Measurements from ENCODE around the gene VPREB3.

The VPREB3 gene

GRCh38 chr22:23764899-23765881 lies 11.0 kb upstream of the VPREB3 start:
- TF ChIP-seq CSDC2 (CRISPR knock-in tag; IDR thresholded peaks at IDR 0.05), result no peak
- no peak for TF ChIP-seq ZNF8 (CRISPR knock-in tag; IDR thresholded peaks at IDR 0.05)
- TF ChIP-seq TSHZ2 (CRISPR knock-in tag; IDR thresholded peaks at IDR 0.05), result no peak
- TF ChIP-seq GLIS3 (CRISPR knock-in tag; IDR thresholded peaks at IDR 0.05), result no peak
- TF ChIP-seq BACH2 (CRISPR knock-in tag; IDR thresholded peaks at IDR 0.05; ENCODE audit: borderline replicate concordance), result no peak
- TF ChIP-seq PATZ1 (CRISPR knock-in tag; IDR thresholded peaks at IDR 0.05; ENCODE audit: borderline replicate concordance), result no peak
- TF ChIP-seq ZFP3 (CRISPR knock-in tag; IDR thresholded peaks at IDR 0.05), result no peak
- no peak for TF ChIP-seq OSR1 (CRISPR knock-in tag; IDR thresholded peaks at IDR 0.05)
- TF ChIP-seq ARNTL (CRISPR knock-in tag; IDR thresholded peaks at IDR 0.05; ENCODE audit: borderline replicate concordance, low read depth), result no peak
- TF ChIP-seq PPARA (CRISPR knock-in tag; IDR thresholded peaks at IDR 0.05; ENCODE audit: borderline replicate concordance), result no peak
- no peak for TF ChIP-seq ZFP30 (CRISPR knock-in tag; IDR thresholded peaks at IDR 0.05)
- TF ChIP-seq ESRRG (CRISPR knock-in tag; IDR thresholded peaks at IDR 0.05), result no peak
- TF ChIP-seq SNAI2 (CRISPR knock-in tag; IDR thresholded peaks at IDR 0.05), result no peak
- TF ChIP-seq TOX (CRISPR knock-in tag; IDR thresholded peaks at IDR 0.05; ENCODE audit: borderline replicate concordance), result no peak
- TF ChIP-seq ZNF565 (CRISPR knock-in tag; conservative IDR thresholded peaks at IDR 0.05; ENCODE audit: low read depth), result no peak
- TF ChIP-seq CREB5 (CRISPR knock-in tag; IDR thresholded peaks at IDR 0.05; ENCODE audit: low read depth), result no peak
- no peak for TF ChIP-seq CSRNP3 (CRISPR knock-in tag; IDR thresholded peaks at IDR 0.05)
- TF ChIP-seq POU6F1 (CRISPR knock-in tag; IDR thresholded peaks at IDR 0.05; ENCODE audit: borderline replicate concordance, low read depth), result no peak
- no peak for TF ChIP-seq TCF4 (CRISPR knock-in tag; IDR thresholded peaks at IDR 0.05; ENCODE audit: borderline replicate concordance)
- ATAC-seq, result no peak

GRCh38 chr22:23763954-23764353 lies 9.7 kb upstream of the VPREB3 start:
- ATAC-seq, result no peak
- TF ChIP-seq CREB5 (CRISPR knock-in tag; IDR thresholded peaks at IDR 0.05; ENCODE audit: low read depth) (no peak), PATZ1 (CRISPR knock-in tag; IDR thresholded peaks at IDR 0.05; ENCODE audit: borderline replicate concordance) (no peak), ZC3H10 (CRISPR knock-in tag; IDR thresholded peaks at IDR 0.05) (no peak), SNAI2 (CRISPR knock-in tag; IDR thresholded peaks at IDR 0.05) (no peak), CSDC2 (CRISPR knock-in tag; IDR thresholded peaks at IDR 0.05) (no peak), TSHZ2 (CRISPR knock-in tag; IDR thresholded peaks at IDR 0.05) (no peak), PPARA (CRISPR knock-in tag; IDR thresholded peaks at IDR 0.05; ENCODE audit: borderline replicate concordance) (no peak), ISL1 (CRISPR knock-in tag; IDR thresholded peaks at IDR 0.05) (no peak), ARNTL (CRISPR knock-in tag; IDR thresholded peaks at IDR 0.05; ENCODE audit: borderline replicate concordance, low read depth) (no peak)

Data from SK-N-SH treated with all-trans-retinoic acid at 6 μM for 48 hours (cell line).